Gastroesophageal sphincter (tissue), 3 donors: ENCODE data around the gene HK2.
"Not testable (repeated sequence)": the region's sequence is repeated elsewhere in the genome, so short reads cannot be mapped to it uniquely, and the experiment has no call there.

Experiments used
- POLR2A ChIP-seq, 2 donors: fragments of 450-650 bp; IDR thresholded peaks; one replicate each; pipeline ENCODE4 v1.6.1; 2017; ENCODE audit warnings: antibody characterized with exemption in 2 of 2, mild to moderate bottlenecking in 2 of 2, moderate library complexity in 1 of 2
- TF ChIP-seq, protein P1 (sequence below), 4 experiments: fragments of 200-600 bp in 2 of 4; fragments of 450-650 bp in 2 of 4; sonication (generic) in 1 of 4; IDR thresholded peaks; one replicate each; pipeline ENCODE4 v1.5.1; 2017 to 2019; ENCODE audit warnings: antibody characterized with exemption in 4 of 4, mild to moderate bottlenecking in 2 of 4, moderate library complexity in 2 of 4

DNA sequence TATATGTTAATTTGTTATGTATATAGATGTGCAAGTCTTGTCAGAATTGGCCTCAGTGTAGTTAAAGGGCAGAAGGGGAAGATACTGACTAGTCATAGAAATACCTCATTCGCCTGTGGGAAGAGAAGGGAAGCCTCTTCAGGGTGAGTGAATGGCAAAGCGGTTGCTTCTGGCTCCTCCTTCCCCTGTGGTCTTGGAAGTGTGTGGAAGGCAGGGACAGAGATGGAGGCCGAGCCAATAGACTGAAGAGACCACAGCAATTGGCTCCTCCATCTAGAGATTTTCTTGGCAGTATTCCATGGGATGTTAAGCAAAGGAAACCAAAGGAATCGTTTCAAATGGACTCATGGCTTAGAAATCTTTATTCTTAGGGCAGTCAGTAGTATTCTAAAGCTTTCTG, 57.9 kb downstream of the HK2 start:
- TF ChIP-seq, protein P1, sequence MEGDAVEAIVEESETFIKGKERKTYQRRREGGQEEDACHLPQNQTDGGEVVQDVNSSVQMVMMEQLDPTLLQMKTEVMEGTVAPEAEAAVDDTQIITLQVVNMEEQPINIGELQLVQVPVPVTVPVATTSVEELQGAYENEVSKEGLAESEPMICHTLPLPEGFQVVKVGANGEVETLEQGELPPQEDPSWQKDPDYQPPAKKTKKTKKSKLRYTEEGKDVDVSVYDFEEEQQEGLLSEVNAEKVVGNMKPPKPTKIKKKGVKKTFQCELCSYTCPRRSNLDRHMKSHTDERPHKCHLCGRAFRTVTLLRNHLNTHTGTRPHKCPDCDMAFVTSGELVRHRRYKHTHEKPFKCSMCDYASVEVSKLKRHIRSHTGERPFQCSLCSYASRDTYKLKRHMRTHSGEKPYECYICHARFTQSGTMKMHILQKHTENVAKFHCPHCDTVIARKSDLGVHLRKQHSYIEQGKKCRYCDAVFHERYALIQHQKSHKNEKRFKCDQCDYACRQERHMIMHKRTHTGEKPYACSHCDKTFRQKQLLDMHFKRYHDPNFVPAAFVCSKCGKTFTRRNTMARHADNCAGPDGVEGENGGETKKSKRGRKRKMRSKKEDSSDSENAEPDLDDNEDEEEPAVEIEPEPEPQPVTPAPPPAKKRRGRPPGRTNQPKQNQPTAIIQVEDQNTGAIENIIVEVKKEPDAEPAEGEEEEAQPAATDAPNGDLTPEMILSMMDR (IDR thresholded peaks at IDR 0.05): not testable (repeated sequence)
- TF ChIP-seq POLR2A (IDR thresholded peaks at IDR 0.05): not testable (repeated sequence)
